Stomach (tissue), 4 donors: ENCODE data around the gene MBIP.

Experiments used
- CTCF ChIP-seq, 7 experiments: fragments of 450-650 bp in 4 of 7; fragments of 200-600 bp in 3 of 7; sonication (generic) in 3 of 7; IDR thresholded peaks; one replicate each; pipeline ENCODE4 v1.5.1; 2016 to 2019; ENCODE audit warnings: antibody characterized with exemption in 7 of 7, control low read depth in 2 of 7, mild to moderate bottlenecking in 1 of 7
- EP300 ChIP-seq: sonication (generic); formaldehyde crosslinking; IDR thresholded peaks from one replicate; pipeline ENCODE4 v1.6.1; 2017; ENCODE audit warnings: antibody characterized with exemption
- POLR2AphosphoS5 ChIP-seq, 3 donors: sonication (generic); formaldehyde crosslinking; IDR thresholded peaks; one replicate each; pipeline ENCODE4 v1.6.1; 2016; ENCODE audit warnings: antibody characterized with exemption in 3 of 3

GRCh38 chr14:36317650-36318049 lies 2.8 kb downstream of the MBIP start:
- TF ChIP-seq CTCF (IDR thresholded peaks at IDR 0.05) = no peak
- no peak for TF ChIP-seq EP300
- TF ChIP-seq POLR2AphosphoS5 (IDR thresholded peaks at IDR 0.05) = no peak
